HepG2 (cell line): ENCODE measurements around the gene SPATA13. TPM values are rescaled to one million over a fixed set of nuclear protein-coding genes. Genes with fewer than 3 reads are reported as not detected.

Source experiments
- ELK4 ChIP-seq: sonication (generic); formaldehyde crosslinking; IDR thresholded peaks from 2 replicates; pipeline ENCODE4 v1.9.0; 2021; ENCODE audit warnings: missing genetic modification reagents, borderline replicate concordance
- IRF1 ChIP-seq: sonication (generic); formaldehyde crosslinking; IDR thresholded peaks from 2 replicates; pipeline ENCODE4 v1.4.0; 2020; ENCODE audit warnings: low read depth, mild to moderate bottlenecking, missing genetic modification reagents
- MED13 ChIP-seq: sonication (generic); formaldehyde crosslinking; IDR thresholded peaks from 2 replicates; pipeline ENCODE4 v1.5.0; 2020; ENCODE audit warnings: missing genetic modification reagents
- NR2F2 ChIP-seq: IDR thresholded peaks from 2 replicates; pipeline ENCODE4 v1.6.1; 2012; ENCODE audit warnings: low read depth, inconsistent platforms, borderline replicate concordance
- PRMT3 ChIP-seq: sonication (generic); formaldehyde crosslinking; IDR thresholded peaks from 2 replicates; pipeline ENCODE4 v1.8.1; 2022; ENCODE audit warnings: low read depth, mild to moderate bottlenecking, moderate library complexity, missing genetic modification reagents, borderline replicate concordance
- REST ChIP-seq, 2 experiments: IDR thresholded peaks; 2 replicates each; pipeline ENCODE4 v1.6.1; 2011 to 2012; ENCODE audit warnings: low read length in 2 of 2, borderline replicate concordance in 1 of 2, low read depth in 1 of 2, mild to moderate bottlenecking in 1 of 2, moderate library complexity in 1 of 2
- TBX2 ChIP-seq: sonication (generic); formaldehyde crosslinking; IDR thresholded peaks from 2 replicates; pipeline ENCODE4 v1.5.0; 2020; ENCODE audit warnings: missing genetic modification reagents, mild to moderate bottlenecking, borderline replicate concordance
- ZNF414 ChIP-seq: sonication (generic); formaldehyde crosslinking; IDR thresholded peaks from 2 replicates; pipeline ENCODE4 v1.5.0; 2020; ENCODE audit warnings: missing genetic modification reagents
- ZNF432 ChIP-seq: sonication (generic); formaldehyde crosslinking; IDR thresholded peaks from 2 replicates; pipeline ENCODE4 v1.5.0; 2020; ENCODE audit warnings: missing genetic modification reagents, mild to moderate bottlenecking, borderline replicate concordance
- ZNF839 ChIP-seq: sonication (generic); formaldehyde crosslinking; IDR thresholded peaks from 2 replicates; pipeline ENCODE4 v1.4.0; 2020; ENCODE audit warnings: missing genetic modification reagents, mild to moderate bottlenecking, borderline replicate concordance
- polyA plus RNA-seq, 8 experiments: library from polyadenylated mRNA; depleted of rRNA in 3 of 8; stranded (reverse) in 7 of 8; unstranded in 1 of 8; fragments of >200 nt; fragmentation: Illumina TruSeq in 4 of 8; extraction: Trizol in 4 of 8; gene quantifications; 2 replicates each; pipeline versions ENCODE4 v1.2.1 to v1.2.3, GENCODE V29; 2011 to 2016; ENCODE audit warnings: low read depth in 4 of 8, missing spikeins in 1 of 8, mixed read lengths in 1 of 8; ENCODE audit not compliant: insufficient read depth in 1 of 8
- total RNA-seq, 5 experiments: library from RNA; depleted of rRNA; stranded (reverse); fragments of >200 nt; fragmentation: Illumina TruSeq; extraction: Trizol; gene quantifications; 2 replicates each; pipeline ENCODE4 v1.2.3, GENCODE V29; 2016; ENCODE audit warnings: low read depth in 1 of 5

SPATA13 gene
- total and polyA plus RNA-seq, 2 of the 13 experiments (the other 11 are each of a cell fraction or from before 2014, with no cell fraction given), result 11.3 to 14.2 TPM

- TF ChIP-seq PRMT3 (CRISPR knock-in tag), result no peak
- TF ChIP-seq MED13 (CRISPR knock-in tag), result no peak
- no peak for TF ChIP-seq ELK4
- no peak for TF ChIP-seq REST (IDR thresholded peaks at IDR 0.05; ENCODE audit: borderline replicate concordance in 1 of 2, low read depth in 1 of 2, low read length in 2 of 2)
- TF ChIP-seq IRF1, result no peak
- TF ChIP-seq ZNF839 (CRISPR knock-in tag), result no peak
- TF ChIP-seq NR2F2, result no peak
- TF ChIP-seq ZNF414 (CRISPR knock-in tag), result no peak
- TF ChIP-seq ZNF432 (CRISPR knock-in tag), result no peak
- no peak for TF ChIP-seq TBX2 (CRISPR knock-in tag)
Measured at GRCh38 chr13:24129914-24130774, 30.4 kb upstream of the SPATA13 start (continued).
